ENCODE data around the gene CBX8.
"Not testable (repeated sequence)": the region's sequence is repeated elsewhere in the genome, so short reads cannot be mapped to it uniquely, and the experiment has no call there.

The CBX8 gene

DNA sequence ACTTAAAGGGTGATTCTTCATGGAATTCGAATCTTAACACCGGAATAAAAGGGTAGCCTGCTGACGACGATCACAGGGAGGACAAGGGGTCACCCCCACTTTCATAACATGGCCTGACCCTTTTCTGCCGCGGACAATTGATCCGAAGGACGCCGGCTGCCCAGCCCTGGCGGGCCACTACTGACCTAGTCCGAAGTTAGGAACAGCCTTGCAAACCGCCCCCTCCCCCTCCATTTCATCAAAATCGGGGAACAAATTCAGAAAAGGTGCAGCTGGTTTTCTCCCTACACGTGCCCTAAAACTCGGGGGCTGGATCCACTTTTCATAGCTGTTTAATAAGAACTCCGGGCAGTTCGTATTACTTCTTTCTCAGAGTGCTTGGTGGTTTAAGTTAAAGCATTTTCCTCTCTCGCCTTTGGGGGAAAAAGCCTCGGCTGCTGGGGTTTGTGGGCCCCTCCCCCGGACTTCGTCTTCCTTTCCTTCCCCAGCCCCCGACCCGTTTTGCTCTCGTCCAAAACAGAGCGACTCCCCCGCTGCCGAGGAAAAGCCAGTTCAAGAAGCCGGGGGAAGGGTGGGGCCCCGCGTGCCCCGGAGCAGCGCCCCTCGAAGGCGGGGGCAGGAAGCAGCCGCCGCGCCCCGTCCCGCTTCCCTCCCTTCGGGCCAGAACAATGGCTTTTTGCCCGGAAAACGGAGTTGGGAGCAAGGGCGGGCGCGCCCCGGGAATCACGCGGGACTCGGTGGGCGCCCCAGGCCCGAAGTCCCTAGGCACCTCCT is 19.6 kb downstream of the CBX8 start:
- DNase-seq = peak; percentile 92

DNA sequence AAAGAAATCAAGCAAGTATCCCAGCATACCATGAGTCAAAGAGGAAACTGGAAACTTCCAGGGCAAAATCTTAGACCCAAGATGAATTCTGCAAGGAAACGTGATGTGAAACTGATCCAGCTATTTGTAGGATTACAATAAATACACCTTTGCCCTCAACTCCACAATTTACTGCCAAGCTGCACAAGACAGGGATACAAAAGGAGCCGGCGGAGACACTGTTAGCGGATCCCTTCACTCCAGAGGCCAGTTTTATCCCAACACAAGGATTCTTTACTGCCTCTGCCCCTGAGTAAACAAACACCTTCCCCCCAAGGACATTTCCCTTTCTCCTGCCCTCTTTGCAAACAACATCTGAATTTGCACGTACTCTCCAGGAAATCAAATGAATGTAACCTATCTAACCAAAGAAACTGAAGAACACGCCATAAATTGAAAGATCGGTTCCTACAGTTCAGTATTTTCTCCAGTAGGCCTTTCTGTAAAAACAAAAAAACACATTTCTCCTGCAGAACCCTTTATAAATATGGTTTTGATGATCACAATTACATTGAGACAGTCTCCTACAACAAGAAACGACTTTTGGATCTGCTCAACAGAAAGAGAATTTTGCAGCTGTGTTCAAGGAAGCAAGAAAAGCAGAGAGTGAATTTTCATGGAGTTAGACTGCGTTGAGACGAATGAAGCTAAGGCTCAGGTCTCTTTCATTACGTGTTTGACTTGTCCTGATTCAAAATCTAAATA is 20.3 kb downstream of the CBX8 start:
- peak; percentile 80 for DNase-seq

DNA sequence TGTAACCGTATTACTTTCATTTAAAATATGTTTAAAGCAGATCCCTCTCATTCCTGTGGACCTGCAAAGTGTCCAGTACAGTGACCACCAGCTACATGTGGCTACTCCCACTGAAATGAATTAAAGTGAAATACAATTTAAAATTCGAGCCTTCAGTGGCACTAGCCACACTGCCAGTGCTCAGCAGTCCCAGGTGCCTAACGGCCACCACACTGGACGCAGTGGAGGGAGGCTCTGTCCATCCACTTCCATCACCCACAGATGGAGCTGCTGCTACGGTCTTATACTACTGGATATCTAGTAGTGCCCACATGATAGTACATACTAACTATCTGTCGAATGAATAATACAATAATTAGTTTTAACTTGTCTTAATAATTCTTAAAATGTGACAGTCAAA is 21.2 kb downstream of the CBX8 start:
- DNase-seq = no peak

DNA sequence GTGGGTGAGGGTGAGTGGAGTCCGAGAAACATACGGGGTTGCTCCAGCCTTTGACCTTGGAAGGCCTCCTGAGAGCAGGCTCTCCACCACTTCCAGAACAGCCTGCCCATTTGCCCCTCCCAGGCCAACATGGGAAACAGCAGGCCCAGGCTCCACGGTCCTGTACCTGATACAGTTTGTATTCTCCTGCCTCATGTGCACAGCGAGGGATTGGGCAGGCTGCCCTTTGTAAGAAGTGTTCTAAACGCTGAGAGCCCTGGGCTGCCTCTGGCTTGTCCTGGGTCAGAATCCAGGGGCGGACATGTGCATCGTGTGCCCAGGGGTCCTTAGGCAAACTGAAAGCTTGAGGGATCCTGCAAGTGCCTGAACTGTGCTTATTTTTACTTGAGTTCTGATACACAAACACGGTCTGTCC is 22.3 kb downstream of the CBX8 start:
- no peak for DNase-seq

DNA sequence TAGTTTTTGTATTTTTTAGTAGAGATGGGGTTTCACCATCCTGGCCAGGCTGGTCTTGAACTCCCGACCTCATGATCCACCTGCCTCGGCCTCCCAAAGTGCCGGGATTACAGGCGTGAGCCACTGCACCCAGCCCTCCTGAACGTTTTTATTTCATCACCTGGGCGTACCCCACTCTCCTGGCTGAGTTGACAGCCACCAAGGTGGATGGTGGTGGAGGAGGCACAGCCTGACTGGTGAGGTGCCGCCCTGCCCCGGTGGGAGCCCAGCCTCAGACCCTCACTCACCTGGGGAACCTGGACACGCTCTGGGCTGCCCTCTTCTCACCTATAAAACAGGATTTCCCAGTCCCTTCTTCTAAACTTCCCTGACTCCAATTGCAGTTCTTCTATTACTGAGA is 24.2 kb downstream of the CBX8 start:
- not testable (repeated sequence) for DNase-seq

DNA sequence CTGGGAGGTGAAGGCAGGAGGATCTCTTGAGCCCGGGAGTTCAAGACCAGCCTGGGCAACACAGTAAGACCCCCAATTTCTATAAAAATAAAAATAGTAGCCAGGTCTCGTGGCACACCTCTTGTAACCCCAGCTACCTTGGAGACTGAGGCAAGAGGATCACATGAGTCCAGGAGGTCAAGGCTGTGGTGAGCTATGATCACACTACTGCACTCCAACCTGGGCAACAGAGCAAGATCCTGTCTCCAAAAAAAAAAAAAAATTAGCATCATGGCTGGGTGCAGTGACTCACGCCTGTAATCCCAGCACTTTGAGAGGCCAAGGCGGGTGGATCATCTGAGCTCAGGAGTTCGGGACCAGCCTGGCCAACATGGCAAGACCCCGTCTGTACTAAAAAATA is 25.6 kb downstream of the CBX8 start:
- no peak for DNase-seq

DNA sequence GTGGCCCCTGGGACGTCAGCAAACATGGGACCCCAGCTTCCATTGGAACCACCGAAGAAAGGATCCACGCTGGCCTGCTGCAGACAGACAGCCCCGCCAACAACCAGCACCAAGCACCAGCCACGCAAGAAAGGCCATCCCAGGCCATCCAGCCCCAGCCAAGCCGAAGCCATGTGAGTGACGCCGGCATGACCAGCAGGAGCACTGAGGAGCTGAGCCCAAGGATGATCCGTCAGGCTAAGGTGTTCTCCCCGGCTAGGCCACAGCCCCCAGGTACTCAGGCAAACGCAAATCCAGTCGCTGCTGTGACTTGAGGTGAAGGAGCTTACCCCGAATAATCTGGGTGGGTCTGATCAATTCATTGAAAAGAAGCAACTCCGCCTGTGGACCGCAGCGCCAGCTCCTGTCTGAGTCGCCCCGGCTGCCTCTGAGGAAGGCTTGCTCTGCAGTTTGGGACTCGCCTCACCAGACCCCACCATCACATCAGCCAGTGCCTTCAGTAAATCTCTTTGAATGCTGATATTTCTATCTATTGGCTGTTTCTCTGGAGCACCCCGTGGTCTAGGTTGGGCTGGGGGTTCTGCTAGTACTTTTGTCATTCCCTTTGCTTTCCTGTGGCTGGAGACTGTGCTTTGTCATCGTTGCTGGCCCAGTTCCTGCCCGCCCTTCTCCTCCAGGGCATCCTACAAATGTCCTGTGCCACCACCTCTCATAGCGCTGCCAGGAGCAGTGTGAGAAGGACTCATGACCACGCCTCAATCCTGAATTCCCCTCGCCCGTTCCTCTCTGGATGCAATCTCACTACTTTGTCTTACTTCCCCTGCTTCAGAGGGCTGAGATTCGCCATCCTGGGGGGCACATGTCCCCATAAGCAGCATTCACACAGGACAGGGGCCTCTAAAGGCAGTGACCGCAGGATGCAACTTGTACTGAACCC is 27.0 kb downstream of the CBX8 start:
- no peak for DNase-seq

DNA sequence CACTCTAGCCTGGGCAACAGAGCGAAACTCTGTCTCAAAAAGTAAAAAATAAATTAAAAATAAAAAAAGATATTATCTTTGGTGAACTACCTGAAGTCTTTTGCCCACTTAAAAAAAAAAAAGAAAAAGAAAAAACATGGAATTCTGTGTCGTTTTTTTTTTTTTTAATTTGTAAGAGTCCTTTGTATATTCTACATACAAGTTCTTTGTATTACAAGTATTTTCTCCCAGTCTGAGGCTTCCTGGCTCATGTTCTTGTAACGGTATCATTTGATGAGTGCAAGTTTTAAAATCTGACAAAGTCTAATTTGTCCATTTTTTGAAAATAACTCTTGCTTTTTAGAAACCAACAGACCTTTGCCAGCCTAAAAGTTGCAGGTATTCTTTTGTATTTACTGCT is 31.2 kb downstream of the CBX8 start:
- no peak for DNase-seq

DNA sequence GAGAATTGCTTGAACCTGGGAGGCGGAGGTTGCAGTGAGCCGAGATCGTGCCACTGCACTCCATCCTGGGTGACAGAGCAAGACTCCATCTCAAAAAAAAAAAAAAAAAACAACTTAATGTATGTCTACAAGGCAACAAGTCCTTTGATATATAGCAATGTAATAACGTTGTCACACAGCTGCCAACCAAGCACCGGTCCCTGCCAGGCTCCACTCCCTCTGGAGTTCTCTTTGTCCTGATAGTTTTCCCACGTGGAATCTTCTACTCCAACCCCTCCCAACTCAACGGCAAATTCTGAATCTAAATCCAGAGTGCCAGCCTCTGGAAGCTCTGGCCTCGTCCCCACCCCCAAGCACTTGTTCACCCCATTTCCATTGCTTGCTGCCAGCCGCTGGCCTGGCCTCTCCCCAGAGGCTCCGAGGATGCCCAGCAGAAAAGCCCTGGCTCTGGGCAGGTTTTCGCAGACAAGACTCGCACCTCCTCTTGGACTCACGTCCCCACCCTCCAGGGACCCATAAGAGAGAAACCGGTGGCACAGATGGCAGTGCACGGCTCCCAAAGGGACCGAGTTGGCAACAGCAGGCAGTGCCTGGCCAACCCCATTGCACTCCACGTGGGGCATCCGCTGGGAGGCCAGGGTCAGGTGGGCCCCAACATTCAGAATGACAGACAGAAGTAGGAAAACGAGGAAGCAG is 34.8 kb downstream of the CBX8 start:
- DNase-seq = no peak

DNA sequence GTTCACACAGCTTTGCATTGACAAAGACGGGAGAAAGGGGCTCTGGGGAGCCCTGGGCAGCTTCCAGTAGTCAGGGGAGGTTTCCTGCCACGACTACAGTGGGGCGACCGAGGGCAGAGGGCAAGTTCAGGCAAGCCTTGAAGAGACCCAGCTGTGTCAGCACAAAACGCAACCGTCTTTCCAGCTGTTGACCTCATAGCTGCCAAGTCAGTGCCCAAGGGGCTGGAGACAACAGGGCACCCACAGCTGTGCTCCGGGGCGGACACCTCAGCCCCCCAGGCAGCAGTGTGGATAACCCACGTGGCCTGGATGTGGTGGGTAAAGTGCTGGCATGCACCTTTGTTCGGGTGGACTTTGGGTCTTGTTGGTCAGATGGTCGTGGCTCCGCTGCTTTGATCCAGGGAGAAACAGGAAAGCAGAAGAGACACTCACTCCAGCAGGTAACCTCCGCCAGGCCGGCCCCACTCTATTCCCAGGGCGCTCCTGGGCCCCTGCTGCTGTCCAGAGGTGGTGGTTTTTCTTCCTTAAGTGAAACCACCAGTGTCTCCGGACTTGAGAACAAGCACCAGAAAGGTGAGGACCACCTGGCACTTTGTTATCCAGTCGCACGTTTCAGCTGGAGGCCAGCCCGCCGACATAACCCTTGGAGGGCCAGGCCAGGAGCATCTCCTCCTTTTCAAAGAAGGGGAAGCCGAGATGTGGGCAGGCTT is 36.5 kb downstream of the CBX8 start:
- no peak for DNase-seq

DNA sequence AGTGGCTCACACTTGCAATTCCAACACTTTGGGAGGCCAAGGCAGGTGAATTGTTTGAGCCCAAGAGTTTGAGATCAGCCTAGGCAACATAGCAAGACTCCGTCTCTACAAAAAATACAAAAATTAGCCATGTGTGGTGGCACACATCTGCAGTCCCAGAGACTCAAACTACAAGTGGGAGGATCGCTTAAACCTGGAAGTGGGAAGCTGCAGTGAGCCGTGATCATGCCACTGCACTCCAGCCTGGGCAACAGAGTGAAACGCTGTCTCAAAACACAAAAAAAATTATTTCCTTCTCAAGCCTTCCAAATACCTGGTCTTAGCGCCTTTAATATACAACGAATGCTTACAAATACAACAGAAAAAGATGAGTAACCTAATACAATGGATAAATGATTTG is 38.6 kb downstream of the CBX8 start:
- no peak for DNase-seq

DNA sequence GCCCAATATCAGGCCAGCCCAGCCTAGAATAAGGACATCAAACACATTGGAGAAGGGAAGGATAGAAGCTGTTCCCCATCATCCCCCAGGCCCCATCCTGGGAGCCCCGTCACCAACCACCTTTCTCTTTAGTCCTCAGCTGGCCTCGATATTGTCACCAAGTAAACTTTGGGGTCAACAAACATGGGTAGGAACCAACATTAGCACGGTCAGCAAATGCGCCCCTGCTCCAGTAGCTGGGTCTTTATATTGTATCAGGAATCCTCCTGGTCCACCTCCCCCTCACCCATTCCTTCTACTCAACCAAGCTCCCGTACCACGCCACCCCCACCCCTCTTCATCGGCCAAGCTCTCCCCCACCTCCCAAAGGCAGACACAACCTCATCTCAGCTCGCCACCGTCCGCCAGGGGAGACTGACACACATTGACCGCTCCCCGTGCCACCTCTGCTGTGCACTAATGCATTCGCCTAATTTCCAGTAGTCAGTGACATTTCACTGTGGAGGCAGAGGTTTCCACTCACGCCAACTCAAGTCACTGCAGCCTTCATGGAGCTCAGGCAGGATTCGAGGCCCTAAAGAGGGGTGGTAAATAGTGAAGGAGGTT is 39.6 kb downstream of the CBX8 start:
- no peak for DNase-seq

DNA sequence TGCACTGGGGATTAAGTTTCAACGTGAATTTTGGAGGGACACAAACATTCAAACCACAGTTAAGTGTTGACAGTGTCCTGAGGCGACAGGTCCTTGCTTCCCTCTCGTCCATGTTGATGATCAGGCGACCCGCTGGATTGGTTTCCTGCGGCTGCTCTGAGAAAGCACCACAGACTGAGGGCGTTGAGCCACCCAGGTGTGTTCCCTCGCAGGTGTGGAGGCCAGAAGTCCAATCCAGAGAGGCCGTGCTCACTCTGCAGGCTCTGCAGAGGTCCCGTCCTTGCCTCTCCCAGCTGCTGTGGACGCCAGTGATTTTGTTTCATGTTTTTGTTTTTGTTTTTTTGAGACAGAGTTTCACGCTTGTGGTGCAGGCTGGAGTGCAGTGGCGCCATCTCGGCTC is 41.3 kb downstream of the CBX8 start:
- DNase-seq = no peak

DNA sequence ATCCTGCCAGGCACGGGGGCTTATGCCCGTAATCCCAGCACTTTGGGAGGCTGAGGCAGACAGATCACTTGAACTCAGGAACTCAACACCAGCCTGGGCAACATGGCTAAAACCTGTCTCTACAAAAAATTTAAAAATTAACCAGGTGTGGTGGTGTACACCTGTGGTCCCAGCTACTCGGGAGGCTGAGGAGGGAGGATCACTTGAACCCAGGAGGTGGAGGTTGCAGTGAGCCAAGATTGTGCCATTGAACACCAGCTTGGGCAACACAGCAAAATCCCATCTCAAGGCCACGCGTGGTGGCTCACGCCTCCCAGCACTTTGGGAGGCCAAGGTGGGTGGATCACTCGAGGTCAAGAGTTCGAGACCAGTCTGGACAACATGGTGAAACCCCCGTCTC is 42.0 kb downstream of the CBX8 start:
- not testable (repeated sequence) for DNase-seq

DNA sequence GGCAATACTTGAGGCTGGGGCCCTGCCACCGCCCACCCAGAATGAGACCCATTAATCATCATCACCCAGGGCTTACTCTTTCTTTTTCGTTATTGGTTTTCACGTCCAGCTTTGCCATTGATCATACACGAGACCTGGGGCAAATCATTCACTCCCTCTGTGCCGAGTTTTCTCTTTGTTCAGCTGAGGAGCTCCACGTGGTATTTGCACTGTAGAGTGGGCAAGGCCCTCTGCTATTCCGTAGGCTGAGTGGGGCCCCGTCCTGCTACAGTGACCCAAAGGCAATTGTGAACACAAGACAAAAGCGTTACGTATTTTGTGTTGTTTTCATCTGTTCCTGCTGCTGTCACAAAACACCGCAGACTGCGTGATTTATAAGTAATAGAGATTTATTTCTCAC is 42.5 kb downstream of the CBX8 start:
- no peak for DNase-seq

DNA sequence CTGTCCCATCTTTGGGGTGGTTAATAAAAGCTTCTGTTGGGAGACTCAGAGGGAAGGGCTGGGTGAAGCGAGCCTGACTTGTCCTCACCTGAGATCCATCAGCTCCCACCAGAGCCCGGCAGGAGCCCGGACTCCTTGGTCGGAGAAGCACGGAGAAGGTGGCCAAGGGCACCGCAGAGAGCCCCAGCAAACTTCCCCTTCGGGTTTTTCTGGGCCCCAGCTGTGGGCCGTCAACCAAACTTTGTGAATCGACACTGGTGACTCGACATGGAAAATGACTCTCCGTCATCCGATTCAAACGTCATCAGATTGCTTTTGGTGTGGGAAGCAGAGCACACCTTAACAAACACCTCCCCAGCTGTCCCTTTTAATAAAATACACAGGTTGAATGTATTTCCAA is 44.7 kb downstream of the CBX8 start:
- no peak for DNase-seq

DNA sequence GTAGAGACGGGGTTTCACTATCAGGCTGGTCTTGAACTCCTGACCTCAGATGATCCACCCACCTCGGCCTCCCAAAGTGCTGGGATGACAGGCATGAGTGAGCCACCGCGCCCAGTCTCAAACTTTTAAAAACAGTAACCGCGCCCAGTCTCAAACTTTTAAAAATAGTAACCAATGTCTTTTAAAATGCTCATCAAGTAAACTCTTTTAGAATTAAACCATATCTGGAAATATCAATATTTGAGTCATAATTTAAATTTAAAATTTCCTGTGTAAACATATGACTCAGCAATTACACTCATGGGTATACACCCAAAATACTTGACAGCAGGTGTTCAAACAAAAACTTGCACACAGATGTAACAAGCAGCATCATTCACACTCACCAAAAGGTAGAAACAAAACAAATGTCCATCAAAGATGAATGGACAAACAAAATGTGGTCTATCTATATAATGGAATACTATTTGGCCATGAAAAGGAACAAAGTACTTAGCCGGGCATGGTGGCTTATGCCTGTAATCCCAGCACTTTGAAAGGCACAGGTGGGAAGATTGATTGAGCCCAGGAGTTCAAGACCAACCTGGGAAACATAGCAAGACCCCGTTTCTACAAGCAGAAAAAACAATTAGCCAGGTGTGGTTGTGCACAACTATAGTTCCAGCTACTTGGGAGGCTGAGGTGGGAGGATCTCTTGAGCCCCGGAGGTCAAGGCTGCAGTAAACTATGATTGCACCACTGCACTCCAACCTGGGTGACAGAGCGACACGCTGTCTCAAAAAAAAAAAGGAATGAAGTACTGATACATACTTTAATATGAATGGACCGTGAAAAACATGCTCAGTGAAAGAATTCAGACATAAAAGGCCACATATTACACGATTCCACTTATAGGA is 46.0 kb downstream of the CBX8 start:
- peak; percentile 38 for DNase-seq

DNA sequence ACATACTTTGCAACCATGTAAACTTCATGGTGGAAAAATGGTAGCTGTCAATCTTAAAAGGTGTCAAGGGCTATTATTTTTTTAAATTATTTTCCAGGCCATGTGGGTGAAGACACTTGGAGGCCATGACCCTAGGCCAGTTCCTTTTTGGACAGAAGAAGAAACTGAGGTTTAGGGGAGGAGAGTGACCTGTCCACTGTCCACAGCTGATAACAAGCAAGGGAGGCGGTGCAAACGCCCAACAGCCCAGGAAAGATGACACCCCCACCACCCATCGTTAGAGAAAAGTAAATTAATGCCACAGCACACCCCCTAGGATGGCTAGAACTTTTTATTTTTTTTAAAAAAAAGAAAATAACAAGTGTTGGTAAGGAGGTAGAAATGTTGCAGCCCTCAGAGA is 46.9 kb downstream of the CBX8 start:
- no peak for DNase-seq

DNA sequence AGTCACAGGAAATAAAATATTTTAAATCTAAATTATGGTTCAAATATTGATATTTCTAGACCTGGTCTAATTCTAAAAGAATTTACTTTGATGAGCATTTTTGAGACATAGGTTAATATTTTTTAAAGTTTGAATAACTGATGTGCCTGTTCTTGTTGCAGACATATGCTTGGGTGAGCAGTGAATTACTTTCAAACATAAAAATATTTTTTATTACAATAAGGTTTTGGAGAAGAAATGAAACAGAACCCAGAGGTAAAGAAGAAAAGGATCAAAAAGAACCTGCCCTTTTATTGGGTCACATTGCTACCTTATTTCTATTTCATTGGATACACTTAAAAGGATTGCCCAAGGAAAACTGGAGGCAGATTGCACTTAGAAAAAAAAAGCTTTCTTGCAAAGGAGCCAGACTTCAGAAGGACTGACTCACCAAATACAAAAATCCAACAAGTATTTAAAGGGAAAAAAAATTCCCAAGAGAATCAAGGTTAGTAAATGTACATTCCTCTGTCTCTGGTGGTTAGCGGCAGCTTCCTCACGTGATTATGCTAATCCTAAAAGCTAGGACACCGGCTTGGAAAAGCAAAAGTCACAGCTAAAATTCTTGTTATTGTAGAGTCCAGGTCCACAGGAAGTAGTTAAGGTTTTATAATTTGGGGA is 47.6 kb downstream of the CBX8 start:
- DNase-seq = no peak

Data from NCI-H69 (cell line).